Duodenal mucosa (tissue), 2 donors: ENCODE results near the gene KRT80.

Experiments used
- H3K27ac ChIP-seq: one replicate; pipeline ENCODE4 v1.7.0; 2013; ENCODE audit warnings: low read depth, low read length
- H3K27me3 ChIP-seq, 2 donors: one replicate each; pipeline ENCODE4 v1.7.0; 2013; ENCODE audit warnings: low read length in 2 of 2, control low read depth in 1 of 2; ENCODE audit not compliant: insufficient read depth in 2 of 2, control insufficient read depth in 1 of 2
- H3K36me3 ChIP-seq, 2 donors: one replicate each; pipeline ENCODE4 v1.7.0; 2013; ENCODE audit warnings: low read length in 2 of 2, control low read depth in 1 of 2; ENCODE audit not compliant: insufficient read depth in 2 of 2, control insufficient read depth in 1 of 2
- H3K4me1 ChIP-seq, 2 donors: one replicate each; pipeline ENCODE4 v1.7.0; 2013; ENCODE audit warnings: low read length in 2 of 2, control low read depth in 1 of 2; ENCODE audit not compliant: insufficient read depth in 2 of 2, control insufficient read depth in 1 of 2
- H3K4me3 ChIP-seq, 2 donors: one replicate each; pipeline ENCODE4 v1.7.0; 2013; ENCODE audit warnings: low read length in 2 of 2, low read depth in 1 of 2
- H3K9ac ChIP-seq, 2 donors: one replicate each; pipeline ENCODE4 v1.7.0; 2013; ENCODE audit warnings: low read length in 2 of 2, low read depth in 1 of 2
- H3K9me3 ChIP-seq, 2 donors: one replicate each; pipeline ENCODE4 v1.7.0; 2013; ENCODE audit warnings: low read length in 2 of 2, control low read depth in 1 of 2; ENCODE audit not compliant: control insufficient read depth in 1 of 2

Gene KRT80

DNA sequence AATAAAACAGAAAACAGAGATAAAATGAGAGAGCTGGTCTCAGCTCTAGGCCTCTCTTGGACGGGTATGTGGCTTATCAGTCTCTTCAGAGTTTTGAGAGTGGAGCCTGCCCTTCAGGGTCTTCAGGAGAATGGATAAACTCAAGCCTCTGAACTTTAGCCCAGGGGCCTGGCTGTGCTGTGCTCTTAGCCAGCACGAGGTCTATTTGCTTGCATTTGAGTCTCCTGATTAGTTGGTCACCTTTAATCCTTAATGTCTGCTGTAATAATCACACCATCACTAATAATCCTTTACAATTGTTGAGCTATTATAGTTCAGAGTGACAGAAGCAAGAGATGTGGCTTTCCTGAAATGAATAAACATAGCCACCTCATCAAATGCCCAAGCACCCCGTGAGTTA lies 24.3 kb downstream of the KRT80 start:
- Histone ChIP-seq H3K9me3 (no peaks in the 10 kb centered on the region), H3K4me3 (no peak overlapping the region), H3K27me3 (no peaks in the 10 kb centered on the region), H3K36me3 (no peaks in the 10 kb centered on the region), H3K9ac (no peak overlapping the region), H3K27ac (no peak overlapping the region), H3K4me1 (peaks cover 10 to 14% of the 10 kb centered on the region in 2 donors)

DNA sequence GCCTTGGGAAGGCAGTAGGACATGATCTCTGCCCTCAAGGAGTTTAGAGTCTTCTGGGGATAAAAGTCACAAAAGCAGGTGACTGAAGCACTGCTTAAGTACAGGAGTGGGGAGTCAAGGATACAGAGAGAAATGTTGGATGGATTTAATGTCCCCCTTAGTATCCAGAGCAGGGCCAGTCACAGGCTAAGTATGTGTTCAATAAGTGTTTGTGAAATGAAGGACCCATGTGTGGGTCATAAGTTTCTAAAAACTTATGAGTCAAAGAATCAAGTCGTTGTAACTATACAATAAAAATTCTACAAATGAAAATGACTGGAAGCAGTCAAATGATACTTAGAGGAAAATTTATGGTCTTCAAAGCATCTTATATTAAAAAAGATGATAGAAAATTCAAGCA lies 25.1 kb downstream of the KRT80 start:
- Histone ChIP-seq H3K36me3 (no peaks in the 10 kb centered on the region), H3K9me3 (no peaks in the 10 kb centered on the region)

DNA sequence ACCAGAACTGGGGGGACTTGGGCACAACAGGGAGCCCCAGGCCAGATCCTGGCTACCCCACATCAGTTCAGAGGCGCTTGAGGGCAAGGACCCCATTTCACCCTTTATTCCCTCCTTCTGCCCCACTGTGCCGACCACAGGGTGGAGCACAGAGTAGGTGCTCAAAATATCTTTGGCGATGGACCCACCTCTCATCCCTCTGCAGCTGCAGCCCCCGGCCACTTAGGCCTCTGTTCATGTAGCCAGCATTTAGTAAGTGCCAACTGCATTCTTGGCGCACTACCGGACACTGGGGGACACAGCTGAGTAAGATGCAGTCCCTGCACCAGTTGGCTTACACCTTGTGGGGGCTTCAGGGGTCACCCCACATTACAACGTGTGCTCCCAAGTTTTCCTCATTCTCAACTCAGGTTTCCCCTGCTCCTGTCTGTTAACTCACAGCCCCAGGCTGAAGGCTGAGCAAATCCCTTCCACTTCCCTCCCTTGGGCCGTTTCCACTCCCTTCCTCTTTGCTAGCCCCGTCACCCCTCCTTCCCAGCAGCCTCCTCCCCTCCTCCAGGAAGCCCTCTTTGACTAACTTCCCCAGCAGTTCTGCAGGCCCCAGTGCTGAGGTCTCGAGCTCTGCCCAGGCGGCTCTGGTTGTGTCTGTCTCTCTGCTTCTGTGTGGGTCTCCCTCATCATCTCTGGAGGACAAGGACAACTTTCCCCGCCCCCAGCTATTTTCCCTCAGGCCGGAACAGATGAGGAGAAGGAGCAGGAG lies 26.5 kb downstream of the KRT80 start:
- Histone ChIP-seq H3K27ac (no peak overlapping the region), H3K27me3 (no peaks in the 10 kb centered on the region), H3K9ac (no peak overlapping the region)

More for the DNA sequence above, 25.1 kb downstream of the KRT80 start:
- Histone ChIP-seq H3K4me3 (no peak overlapping the region), H3K4me1 (peaks cover 10 to 14% of the 10 kb centered on the region in 2 donors), H3K27me3 (no peaks in the 10 kb centered on the region), H3K9ac (no peak overlapping the region), H3K27ac (no peak overlapping the region)

DNA sequence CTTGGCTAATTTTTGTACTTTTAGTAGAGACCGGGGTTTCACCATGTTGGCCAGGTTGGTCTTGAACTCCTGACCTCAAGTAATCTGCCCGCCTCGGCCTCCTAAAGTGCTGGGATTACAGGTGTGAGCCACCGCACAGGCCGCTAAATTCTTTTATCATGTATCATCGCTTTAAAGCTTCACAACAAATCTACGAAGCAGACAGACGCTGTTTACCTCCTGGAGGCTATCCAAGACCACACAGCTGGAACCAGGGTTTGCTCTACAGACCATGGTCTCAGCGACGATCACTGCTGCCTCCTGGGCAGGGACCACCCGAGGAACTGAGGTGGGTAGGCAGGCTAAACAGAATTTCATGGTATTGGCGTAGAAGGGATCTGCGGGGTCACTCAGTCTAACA lies 27.2 kb downstream of the KRT80 start:
- H3K4me1 ChIP-seq = peaks cover 10 to 14% of the 10 kb centered on the region in 2 donors
- no peaks in the 10 kb centered on the region for H3K36me3 ChIP-seq
- no peaks in the 10 kb centered on the region for H3K27me3 ChIP-seq
- H3K9ac ChIP-seq = no peak overlapping the region
- no peak overlapping the region for H3K4me3 ChIP-seq
- H3K9me3 ChIP-seq = no peaks in the 10 kb centered on the region
- no peak overlapping the region for H3K27ac ChIP-seq

More for the DNA sequence above, 26.5 kb downstream of the KRT80 start:
- Histone ChIP-seq H3K9me3 (no peaks in the 10 kb centered on the region), H3K4me1 (peaks cover 10 to 14% of the 10 kb centered on the region in 2 donors), H3K36me3 (no peaks in the 10 kb centered on the region), H3K4me3 (no peak overlapping the region)

DNA sequence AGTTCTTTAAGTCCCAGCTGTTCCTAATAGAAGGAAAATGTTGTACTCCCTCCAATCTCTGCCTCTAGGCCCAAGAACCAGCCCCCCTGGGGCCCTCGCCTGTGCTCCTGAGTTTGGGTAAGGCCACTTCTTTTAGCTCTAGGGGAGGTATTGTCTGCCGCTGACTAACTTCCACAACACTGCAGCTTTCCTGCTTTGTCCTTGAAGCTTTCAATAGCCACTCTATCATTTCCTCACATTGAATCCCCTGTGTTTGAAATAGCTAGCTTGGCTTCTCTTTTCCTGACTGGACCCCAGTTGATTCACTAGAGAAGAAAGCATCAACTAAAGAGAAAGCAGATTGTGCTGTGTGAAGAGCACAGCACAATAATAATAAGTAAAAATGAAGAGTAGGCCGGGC lies 28.8 kb downstream of the KRT80 start:
- no peak overlapping the region for H3K9ac ChIP-seq

DNA sequence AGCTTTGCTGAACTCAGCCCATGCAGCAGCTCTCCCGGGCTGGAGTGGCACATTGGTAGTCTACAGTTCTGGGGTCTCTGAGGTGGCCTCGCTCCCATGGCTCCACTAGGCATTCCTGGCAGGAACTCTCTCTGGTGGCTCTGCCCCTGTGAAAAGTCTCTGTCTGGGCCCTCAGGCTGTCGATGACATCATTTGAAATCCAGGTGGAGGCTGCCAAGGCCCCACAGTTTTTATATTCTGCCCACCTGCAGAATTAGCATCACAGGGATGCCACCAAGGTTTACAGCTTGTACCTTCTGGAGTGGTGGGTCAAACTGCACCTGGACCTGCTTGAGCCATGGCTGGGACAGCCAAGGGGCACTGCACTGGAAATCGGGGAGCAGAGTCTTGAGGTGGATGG lies 31.6 kb downstream of the KRT80 start:
- Histone ChIP-seq H3K4me1 (peaks cover 3 to 8% of the 10 kb centered on the region in 2 donors), H3K27me3 (no peaks in the 10 kb centered on the region), H3K4me3 (no peak overlapping the region), H3K36me3 (no peaks in the 10 kb centered on the region), H3K9ac (no peak overlapping the region), H3K27ac (no peak overlapping the region), H3K9me3 (no peaks in the 10 kb centered on the region)

More for the DNA sequence above, 28.8 kb downstream of the KRT80 start:
- no peaks in the 10 kb centered on the region for H3K36me3 ChIP-seq
- no peak overlapping the region for H3K27ac ChIP-seq
- no peaks in the 10 kb centered on the region for H3K9me3 ChIP-seq
- H3K4me3 ChIP-seq = no peak overlapping the region
- peaks cover 8 to 11% of the 10 kb centered on the region in 2 donors for H3K4me1 ChIP-seq
- H3K27me3 ChIP-seq = no peaks in the 10 kb centered on the region

DNA sequence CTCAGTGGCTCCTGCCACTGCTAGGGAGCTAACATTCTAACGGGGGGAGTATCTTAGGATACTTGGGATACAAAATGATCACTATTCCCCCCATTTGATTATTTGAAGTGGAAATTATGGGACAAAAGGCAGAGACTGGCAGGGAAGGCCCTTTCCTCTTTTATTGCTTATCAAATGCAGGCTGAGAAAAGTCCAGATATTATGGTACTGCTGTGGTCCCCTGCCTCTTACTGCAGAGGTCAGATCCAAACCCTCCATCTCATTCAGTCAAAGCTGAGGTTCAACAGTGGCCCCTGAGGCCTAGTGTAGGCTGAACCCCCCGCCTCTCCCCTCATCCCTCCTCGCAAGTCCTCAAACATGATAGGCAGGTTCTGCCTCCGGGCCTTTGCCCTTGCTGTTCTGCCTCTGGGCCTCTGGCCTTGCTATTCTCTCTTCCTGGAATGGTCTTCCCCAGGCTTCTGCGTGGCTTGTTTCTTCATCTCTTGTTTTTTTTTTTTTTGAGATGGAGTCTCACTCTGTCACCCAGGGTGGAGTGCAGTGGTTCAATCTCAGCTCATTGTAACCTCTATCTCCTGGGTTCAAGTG lies 34.2 kb downstream of the KRT80 start:
- no peaks in the 10 kb centered on the region for H3K9me3 ChIP-seq
- H3K27ac ChIP-seq = no peak overlapping the region
- no peak overlapping the region for H3K9ac ChIP-seq
- H3K36me3 ChIP-seq = no peaks in the 10 kb centered on the region
- peaks cover 0 to 5% of the 10 kb centered on the region in 2 donors for H3K4me1 ChIP-seq
- no peaks in the 10 kb centered on the region for H3K27me3 ChIP-seq
- no peak overlapping the region for H3K4me3 ChIP-seq

DNA sequence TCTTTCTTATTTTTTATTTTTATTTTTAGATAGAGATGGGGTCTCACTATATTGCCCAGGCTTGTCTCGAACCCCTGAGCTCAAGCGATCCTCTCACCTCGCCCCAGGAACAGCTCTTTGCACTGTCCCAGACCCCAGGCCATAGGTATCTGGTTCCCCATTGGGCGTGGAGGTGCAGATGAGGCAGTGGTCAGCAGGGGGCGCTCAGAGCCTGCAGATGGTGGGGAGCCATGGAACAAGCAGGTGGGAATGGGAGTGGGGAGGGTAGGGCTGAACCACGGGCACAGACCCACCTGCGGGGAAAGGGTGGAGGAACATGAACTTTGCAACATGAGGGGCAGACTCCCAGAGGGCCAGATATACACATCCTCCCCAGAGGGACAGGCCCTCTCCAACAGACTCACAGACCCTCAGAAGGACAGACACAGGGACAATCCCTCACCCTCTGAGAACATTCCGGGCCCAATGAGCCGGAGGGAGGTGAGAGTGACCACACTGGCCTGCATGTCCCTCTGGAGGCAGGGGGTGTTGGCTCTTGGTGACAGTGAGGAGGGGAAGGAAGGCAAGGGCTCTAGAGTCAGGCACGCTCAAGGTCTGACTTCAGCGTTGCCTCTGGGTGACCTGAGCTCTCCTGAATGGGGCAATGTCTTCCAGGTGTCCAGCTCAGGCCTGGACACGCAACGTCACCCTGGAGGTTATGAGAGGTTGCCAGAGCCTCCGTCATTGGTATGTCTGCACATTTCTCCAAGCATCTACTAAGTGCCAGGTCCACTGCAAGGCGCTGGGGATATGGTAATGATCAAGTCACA lies 34.9 kb downstream of the KRT80 start:
- Histone ChIP-seq H3K9ac (no peak overlapping the region), H3K4me3 (no peak overlapping the region), H3K27ac (no peak overlapping the region), H3K9me3 (no peaks in the 10 kb centered on the region), H3K36me3 (no peaks in the 10 kb centered on the region), H3K27me3 (no peaks in the 10 kb centered on the region), H3K4me1 (peaks cover 1 to 5% of the 10 kb centered on the region in 2 donors)

DNA sequence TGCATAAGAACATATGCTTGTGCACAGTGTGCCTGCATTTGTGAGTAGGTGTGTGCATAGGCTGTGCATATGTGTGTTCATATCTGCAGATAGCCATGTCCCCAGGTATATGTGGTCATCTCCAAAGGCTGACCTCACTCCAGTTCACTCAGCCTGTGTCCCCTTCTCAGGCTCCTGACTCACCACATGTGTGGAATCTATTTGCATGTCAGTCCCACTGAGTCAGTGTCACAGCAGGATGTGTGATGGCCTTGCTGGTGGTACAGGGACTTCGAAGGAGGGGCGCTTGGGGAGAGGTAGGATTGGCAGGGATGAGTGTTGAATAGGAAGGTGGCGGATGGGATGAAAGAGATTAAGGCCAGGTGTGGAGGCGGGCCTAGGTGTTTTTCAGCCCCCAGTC lies 35.5 kb downstream of the KRT80 start:
- Histone ChIP-seq H3K36me3 (no peaks in the 10 kb centered on the region), H3K9ac (no peak overlapping the region), H3K4me3 (no peak overlapping the region), H3K27me3 (no peaks in the 10 kb centered on the region), H3K27ac (no peak overlapping the region), H3K4me1 (peaks cover 6 to 12% of the 10 kb centered on the region in 2 donors), H3K9me3 (no peaks in the 10 kb centered on the region)
